HepG2 (cell line): ENCODE results near the gene TTC39C. TPM values are rescaled to one million over a fixed set of nuclear protein-coding genes. Genes with fewer than 3 reads are reported as not detected.

ENCODE experiments used
- ATAC-seq: fragments of 200-7000 bp; cut with Tn5 transposase; 3 replicates; pipeline ENCODE4 v1.9.1; 2020; ENCODE audit warnings: mild to moderate bottlenecking, moderate library complexity
- BruUV-seq: library from RNA; stranded (reverse); fragments of 400-500 nt; replicated peaks from 2 replicates; lab custom pipeline; 2021; lab: Mats Ljungman, UMichigan
- CTCF ChIA-PET: fragments of 300-600 bp; formaldehyde crosslinking; extraction: SDS; loops from one replicate; lab custom pipeline; 2021; ENCODE audit warnings: low total read pairs, inconsistent platforms, low intra/inter-chr PET ratio; lab: Yijun Ruan, JAX
- POLR2A ChIA-PET: fragments of 350-600 bp; sonication (Branson Sonifier 250); formaldehyde crosslinking; loops from one replicate; lab custom pipeline; 2020; ENCODE audit warnings: antibody characterized with exemption, inconsistent platforms; lab: Yijun Ruan, JAX
- DNase-seq: peaks from one replicate; pipeline ENCODE4 v3.0.0-alpha.2; 2015; ENCODE audit warnings: low spot score
- FAIRE-seq: peaks from 3 replicates; lab custom pipeline; 2011; peaks lifted over from hg19 to GRCh38; lab: Jason Lieb, UNC
- H2AFZ ChIP-seq: one replicate; pipeline ENCODE4 v1.6.1; 2011; ENCODE audit warnings: low read length, inconsistent platforms
- H3K27ac ChIP-seq: fragments of 300-600 bp; 3 replicates; pipeline ENCODE4 v1.8.0; 2011; ENCODE audit warnings: mixed run types, mild to moderate bottlenecking, mixed read lengths, low read length, inconsistent platforms; ENCODE audit not compliant: insufficient read depth; ENCODE audit errors: extremely low read length
- H3K27me3 ChIP-seq, 2 experiments: fragments of 200-600 bp in 1 of 2; 2 replicates in 1 of 2; 3 replicates in 1 of 2; pipeline versions ENCODE4 v1.6.0 to v1.8.0; 2011; ENCODE audit warnings: low read length in 2 of 2, mild to moderate bottlenecking in 2 of 2, moderate library complexity in 2 of 2, inconsistent platforms in 1 of 2; ENCODE audit not compliant: insufficient read depth in 2 of 2, control insufficient read depth in 1 of 2
- H3K36me3 ChIP-seq, 2 experiments: fragments of 200-600 bp in 1 of 2; replicated peaks in 1 of 2; 2 replicates in 1 of 2; 3 replicates in 1 of 2; pipeline versions ENCODE4 v1.5.1 to v1.8.0; 2011; ENCODE audit warnings: low read length in 2 of 2, inconsistent platforms in 1 of 2; ENCODE audit not compliant: insufficient read depth in 2 of 2, control insufficient read depth in 1 of 2
- H3K4me1 ChIP-seq: 2 replicates; pipeline ENCODE4 v1.5.1; 2012; ENCODE audit warnings: low read length, inconsistent platforms; ENCODE audit not compliant: insufficient read depth
- H3K4me2 ChIP-seq: 2 replicates; pipeline ENCODE4 v1.6.0; 2011; ENCODE audit warnings: low read depth, low read length, inconsistent platforms
- H3K4me3 ChIP-seq, 3 experiments: fragments of 200-600 bp in 1 of 3; sonication (generic), shearing (Covaris generic) in 1 of 3; replicated peaks in 1 of 3; 2 replicates each; pipeline ENCODE4 v1.5.1; 2011 to 2016; ENCODE audit warnings: low read length in 3 of 3, inconsistent platforms in 2 of 3, low read depth in 2 of 3, mild to moderate bottlenecking in 2 of 3, control low read depth in 1 of 3, mixed read lengths in 1 of 3; ENCODE audit not compliant: insufficient read depth in 1 of 3
- H3K79me2 ChIP-seq: one replicate; pipeline ENCODE4 v1.6.1; 2011; ENCODE audit warnings: low read length, inconsistent platforms; ENCODE audit not compliant: insufficient read depth
- H3K9ac ChIP-seq: 2 replicates; pipeline ENCODE4 v1.6.0; 2011; ENCODE audit warnings: mild to moderate bottlenecking, low read depth, low read length, inconsistent platforms; ENCODE audit not compliant: insufficient read depth
- H3K9me3 ChIP-seq: 2 replicates; pipeline ENCODE4 v1.5.1; 2012; ENCODE audit warnings: mild to moderate bottlenecking, low read length
- H4K20me1 ChIP-seq: 2 replicates; pipeline ENCODE4 v1.6.0; 2011; ENCODE audit warnings: inconsistent platforms, mild to moderate bottlenecking, low read length, moderate library complexity; ENCODE audit not compliant: insufficient read depth
- ATM ChIP-seq: fragments of 450-650 bp; IDR thresholded peaks from 2 replicates; pipeline ENCODE4 v1.7.1; 2017; ENCODE audit warnings: mild to moderate bottlenecking, borderline replicate concordance
- CTCF ChIP-seq: sonication (generic); formaldehyde crosslinking; IDR thresholded peaks from 2 replicates; pipeline ENCODE4 v1.5.0; 2020; ENCODE audit warnings: mild to moderate bottlenecking, missing genetic modification reagents, moderate library complexity
- HINFP ChIP-seq: sonication (generic); formaldehyde crosslinking; IDR thresholded peaks from 2 replicates; pipeline ENCODE4 v1.4.0; 2020; ENCODE audit warnings: low read depth, mild to moderate bottlenecking, missing genetic modification reagents
- HOXA5 ChIP-seq: sonication (generic); formaldehyde crosslinking; IDR thresholded peaks from 2 replicates; pipeline ENCODE4 v1.4.0; 2020; ENCODE audit warnings: missing genetic modification reagents
- PHF21A ChIP-seq: sonication (generic); formaldehyde crosslinking; IDR thresholded peaks from 2 replicates; pipeline ENCODE4 v1.5.0; 2020; ENCODE audit warnings: mild to moderate bottlenecking, missing genetic modification reagents
- TAF15 ChIP-seq: fragments of 200-400 bp; formaldehyde crosslinking; IDR thresholded peaks from one replicate; pipeline ENCODE4 v1.6.1; 2018; ENCODE audit warnings: mild to moderate bottlenecking, low read depth, low read length; ENCODE audit not compliant: poor library complexity, severe bottlenecking
- ZNF160 ChIP-seq: sonication (generic); formaldehyde crosslinking; IDR thresholded peaks from 2 replicates; pipeline ENCODE4 v1.8.0; 2022; ENCODE audit warnings: mild to moderate bottlenecking, inconsistent platforms, missing genetic modification reagents
- ZNF770 ChIP-seq: sonication (generic); formaldehyde crosslinking; IDR thresholded peaks from 2 replicates; pipeline ENCODE4 v1.5.0; 2020; ENCODE audit warnings: mild to moderate bottlenecking, missing genetic modification reagents
- ZNF83 ChIP-seq: sonication (generic); formaldehyde crosslinking; IDR thresholded peaks from 2 replicates; pipeline ENCODE4 v1.4.0; 2020; ENCODE audit warnings: missing genetic modification reagents, mild to moderate bottlenecking, borderline replicate concordance
- WGBS: methylation state at CpG from one replicate; pipeline ENCODE4 v1.1.6; 2017; ENCODE audit warnings: low lambda C conversion rate; 5-methylcytosine and 5-hydroxymethylcytosine counted together
- in situ Hi-C: cut with HindIII; loops from 2 replicates; pipeline ENCODE4 v1.10.0; 2017; ENCODE audit warnings: low pct_unique_long_range_greater_than_20kb; ENCODE audit not compliant: extremely low pct_ligation_motif_present
- intact Hi-C: fragments of 100-400 bp; cut with micrococcal nuclease; formaldehyde crosslinking; loops from one replicate; pipeline ENCODE4 v1.10.0; 2022; ENCODE audit not compliant: unreplicated experiment
- polyA plus RNA-seq, 8 experiments: library from polyadenylated mRNA; depleted of rRNA in 3 of 8; stranded (reverse) in 7 of 8; unstranded in 1 of 8; fragments of >200 nt; fragmentation: Illumina TruSeq in 4 of 8; extraction: Trizol in 4 of 8; gene quantifications; 2 replicates each; pipeline versions ENCODE4 v1.2.1 to v1.2.3, GENCODE V29; 2011 to 2016; ENCODE audit warnings: low read depth in 4 of 8, missing spikeins in 1 of 8, mixed read lengths in 1 of 8; ENCODE audit not compliant: insufficient read depth in 1 of 8
- total RNA-seq, 5 experiments: library from RNA; depleted of rRNA; stranded (reverse); fragments of >200 nt; fragmentation: Illumina TruSeq; extraction: Trizol; gene quantifications; 2 replicates each; pipeline ENCODE4 v1.2.3, GENCODE V29; 2016; ENCODE audit warnings: low read depth in 1 of 5

Gene TTC39C
- total and polyA plus RNA-seq, 2 of the 13 experiments (the other 11 are each of a cell fraction or from before 2014, with no cell fraction given), result 19.1 to 25.9 TPM

GRCh38 chr18:24076950-24077349 lies 62.4 kb downstream of the TTC39C start:
- Histone ChIP-seq H3K4me1 (peaks cover 15% of the 10 kb centered on the region), H3K27me3 (0 out of 5 replicates have a peak, but pooled peaks cover 0 to 1% of the 10 kb centered on the region in 2 experiments), H3K4me3 (no peak overlapping the region), H3K9me3 (no peaks in the 10 kb centered on the region), H2AFZ (no peak overlapping the region), H3K9ac (no peak overlapping the region), H3K27ac (no peak overlapping the region), H3K36me3 (peaks cover 0 to 3% of the 10 kb centered on the region in 2 experiments; a peak in 1 of 5 replicates), H4K20me1 (no peaks in the 10 kb centered on the region; the same call in 1 of the 2 replicates), H3K4me2 (no peak overlapping the region), H3K79me2 (no peaks in the 10 kb centered on the region)
- in situ Hi-C loops, result no loop called here
- TF ChIP-seq HOXA5 (CRISPR knock-in tag) (no peak), TAF15 (no peak), ZNF160 (CRISPR knock-in tag) (no peak), HINFP (no peak), ZNF83 (CRISPR knock-in tag) (no peak), ZNF770 (CRISPR knock-in tag) (no peak), ATM (no peak), PHF21A (CRISPR knock-in tag) (no peak), CTCF (CRISPR knock-in tag) (no peak)
- BruUV-seq, result no TSS peak
- ChIA-PET POLR2A (interaction anchor here (1.0 to 1.4 kb wide), 2 partner anchors 26 to 36 kb away, joined by 5 to 7 read pairs; no protein-coding TSS in a partner anchor), CTCF (no interaction called here)
- WGBS, result 97% methylated on average over 10 of the region's 10 CpGs
- ATAC-seq (no peak), DNase-seq (no peak), FAIRE-seq (no peak)
- intact Hi-C loops, result loop anchor here (1.0 to 5.0 kb wide), 5 partner anchors 14 to 61 kb away; no protein-coding TSS in a partner anchor
